ENCODE measurements around the gene PISD.
"Not testable (repeated sequence)": the region's sequence is repeated elsewhere in the genome, so short reads cannot be mapped to it uniquely, and the experiment has no call there.

Gene PISD

DNA sequence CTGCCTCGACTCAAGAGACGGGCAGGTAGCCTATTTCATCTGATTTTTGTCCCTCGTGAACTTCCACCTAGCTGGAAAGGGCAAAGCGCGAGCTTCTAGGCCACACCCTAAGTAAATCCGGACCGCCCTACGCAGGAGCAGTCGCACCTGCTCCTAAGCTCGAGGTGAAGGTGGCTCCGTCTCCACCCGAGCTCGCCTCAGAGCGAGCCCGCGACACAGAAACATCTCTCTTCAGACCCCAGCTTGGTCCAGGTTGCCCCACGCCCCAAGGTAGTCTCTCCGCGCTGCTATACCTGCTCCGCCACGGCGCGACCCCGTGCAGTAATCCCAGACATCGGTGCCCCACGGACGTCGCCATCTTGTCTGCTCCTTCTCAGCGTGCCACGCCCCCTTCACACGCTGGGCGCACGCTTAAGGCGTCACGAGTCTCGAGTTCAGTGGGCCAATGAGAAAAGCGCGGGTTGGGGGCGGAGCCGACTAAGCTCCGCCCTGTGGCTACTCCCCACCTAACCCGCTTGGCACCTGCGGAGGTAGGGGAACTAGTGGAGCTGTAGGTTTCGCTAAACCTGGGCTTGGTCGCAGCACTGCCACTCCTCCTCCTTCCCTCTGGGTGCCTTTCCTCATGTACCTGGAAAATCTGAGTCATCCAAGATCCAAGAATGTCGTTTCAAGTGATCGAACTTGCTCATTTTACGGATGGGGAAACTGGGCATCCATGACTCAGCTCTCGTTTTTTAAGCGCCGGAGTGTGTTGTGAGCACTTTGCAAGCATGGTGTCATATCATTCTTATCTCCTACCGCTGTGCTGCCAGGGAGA is at the start of gene PISD:
PISD (minus strand) TSS at position 365 of the 817 bp plus-strand sequence; CDS start at position 358, 7 bp downstream.
- no peaks in the 10 kb centered on the region for H3K27me3 ChIP-seq (replicated peaks; ENCODE audit: control insufficient read depth, insufficient read depth, low read length)
- H3K9ac ChIP-seq (ENCODE audit: low read length): peak within 1 kb of the TSS; percentile 87
- no peaks in the 10 kb centered on the region for H3K9me3 ChIP-seq (ENCODE audit: control insufficient read depth, low read length)
- peak; percentile 98 for DNase-seq (ENCODE audit: low read depth)
- peak within 1 kb of the TSS; percentile 96 for H3K4me3 ChIP-seq (ENCODE audit: low read length)
- peaks cover 16% of the 10 kb centered on the region for H3K4me1 ChIP-seq (ENCODE audit: control insufficient read depth, insufficient read depth, low read length)
- H3K36me3 ChIP-seq (ENCODE audit: control insufficient read depth, insufficient read depth, low read length, severe bottlenecking): no peaks in the 10 kb centered on the region

DNA sequence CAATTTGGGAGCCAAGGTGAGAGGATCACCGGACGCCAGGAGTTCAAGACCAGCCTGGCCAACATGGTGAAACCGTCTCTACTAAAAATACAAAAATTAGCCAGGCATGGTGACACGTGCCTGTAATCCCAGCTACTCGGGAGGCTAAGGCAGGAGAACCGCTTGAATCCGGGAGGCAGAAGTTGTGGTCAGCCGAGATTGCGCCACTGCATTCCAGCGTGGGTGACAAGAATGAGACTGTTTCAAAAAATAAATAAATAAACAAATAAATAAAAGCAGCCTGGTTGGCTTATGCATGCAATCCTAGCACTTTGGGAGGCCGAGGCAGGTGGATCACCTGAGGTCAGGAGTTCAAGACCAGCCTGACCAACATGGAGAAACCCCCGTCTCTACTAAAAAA is 49.2 kb upstream of the PISD start:
- not testable (repeated sequence) for H3K4me3 ChIP-seq (ENCODE audit: low read length); H3K27me3 ChIP-seq (replicated peaks; ENCODE audit: control insufficient read depth, insufficient read depth, low read length); H3K4me1 ChIP-seq (ENCODE audit: control insufficient read depth, insufficient read depth, low read length); H3K9ac ChIP-seq (ENCODE audit: low read length); H3K9me3 ChIP-seq (ENCODE audit: control insufficient read depth, low read length); DNase-seq (ENCODE audit: low read depth)
- H3K36me3 ChIP-seq (ENCODE audit: control insufficient read depth, insufficient read depth, low read length, severe bottlenecking): peaks cover 62% of the 10 kb centered on the region

DNA sequence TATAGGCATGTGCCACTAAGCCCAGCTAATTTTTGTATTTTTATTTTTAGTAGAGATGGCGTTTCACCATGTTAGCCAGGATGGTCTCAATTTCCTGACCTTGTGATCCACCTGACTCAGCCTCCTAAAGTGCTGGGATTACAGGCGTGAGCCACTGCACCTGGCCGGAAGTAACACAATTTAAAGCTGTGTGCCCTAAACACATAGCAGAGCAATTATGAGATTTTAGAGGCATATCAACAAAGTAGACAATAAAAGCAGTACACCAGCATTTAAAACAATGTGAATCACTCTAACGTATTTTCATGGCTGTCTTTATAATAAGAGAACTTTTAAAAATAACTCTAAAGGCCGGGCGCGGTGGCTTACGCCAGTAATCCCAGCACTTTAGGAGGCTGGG is 45.5 kb upstream of the PISD start:
- Histone ChIP-seq H3K27me3 (replicated peaks; ENCODE audit: control insufficient read depth, insufficient read depth, low read length) (no peaks in the 10 kb centered on the region), H3K9ac (ENCODE audit: low read length) (no peak overlapping the region), H3K4me1 (ENCODE audit: control insufficient read depth, insufficient read depth, low read length) (no peaks in the 10 kb centered on the region), H3K4me3 (ENCODE audit: low read length) (no peak overlapping the region), H3K36me3 (ENCODE audit: control insufficient read depth, insufficient read depth, low read length, severe bottlenecking) (peaks cover 47% of the 10 kb centered on the region), H3K9me3 (ENCODE audit: control insufficient read depth, low read length) (no peaks in the 10 kb centered on the region)
- DNase-seq (ENCODE audit: low read depth): no peak

DNA sequence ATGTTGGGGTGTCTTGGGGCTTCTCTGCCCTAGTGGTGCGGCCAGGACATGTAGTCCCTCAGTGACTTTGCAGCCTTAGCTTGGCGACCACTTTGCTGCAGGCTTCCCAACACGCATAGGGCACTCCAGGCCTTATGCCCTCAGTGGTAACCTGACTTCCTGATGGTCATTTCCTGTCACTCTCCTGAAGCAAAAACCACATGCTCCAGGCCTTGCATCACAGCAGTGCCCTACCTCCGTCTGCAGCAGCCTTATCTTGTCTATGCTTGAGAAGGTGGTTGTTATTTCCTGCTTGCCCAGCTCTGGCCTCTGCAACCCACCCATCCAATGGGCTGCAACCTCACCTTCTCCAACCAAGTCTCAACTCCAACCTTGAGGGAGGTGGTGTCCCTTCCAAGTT is 33.4 kb upstream of the PISD start:
- Histone ChIP-seq H3K4me1 (ENCODE audit: control insufficient read depth, insufficient read depth, low read length) (no peaks in the 10 kb centered on the region), H3K27me3 (replicated peaks; ENCODE audit: control insufficient read depth, insufficient read depth, low read length) (no peaks in the 10 kb centered on the region), H3K9ac (ENCODE audit: low read length) (no peak overlapping the region), H3K9me3 (ENCODE audit: control insufficient read depth, low read length) (no peaks in the 10 kb centered on the region), H3K4me3 (ENCODE audit: low read length) (no peak overlapping the region), H3K36me3 (ENCODE audit: control insufficient read depth, insufficient read depth, low read length, severe bottlenecking) (peaks cover 55% of the 10 kb centered on the region)
- DNase-seq (ENCODE audit: low read depth): no peak

DNA sequence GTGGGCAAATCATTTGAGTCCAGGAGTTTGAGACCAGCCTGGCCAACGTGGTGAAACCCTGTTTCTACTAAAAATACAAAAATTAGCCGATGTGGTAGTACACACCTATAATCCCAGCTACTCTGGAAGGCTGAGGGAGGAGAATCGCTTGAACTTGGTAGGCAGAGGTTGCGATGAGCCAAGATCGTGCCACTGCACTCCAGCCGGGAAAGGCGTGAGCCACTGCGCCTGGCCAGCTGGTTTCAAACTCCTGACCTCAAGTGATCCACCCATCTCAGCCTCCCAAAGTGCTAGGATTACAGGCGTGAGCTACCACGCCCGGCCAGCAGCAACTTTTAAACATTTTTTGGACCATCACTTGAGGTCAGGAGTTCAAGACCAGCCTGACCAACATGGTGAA is 32.0 kb upstream of the PISD start:
- H3K4me3 ChIP-seq (ENCODE audit: low read length); DNase-seq (ENCODE audit: low read depth); H3K9me3 ChIP-seq (ENCODE audit: control insufficient read depth, low read length); H3K4me1 ChIP-seq (ENCODE audit: control insufficient read depth, insufficient read depth, low read length); H3K27me3 ChIP-seq (replicated peaks; ENCODE audit: control insufficient read depth, insufficient read depth, low read length); H3K9ac ChIP-seq (ENCODE audit: low read length): not testable (repeated sequence)
- peaks cover 48% of the 10 kb centered on the region for H3K36me3 ChIP-seq (ENCODE audit: control insufficient read depth, insufficient read depth, low read length, severe bottlenecking)

DNA sequence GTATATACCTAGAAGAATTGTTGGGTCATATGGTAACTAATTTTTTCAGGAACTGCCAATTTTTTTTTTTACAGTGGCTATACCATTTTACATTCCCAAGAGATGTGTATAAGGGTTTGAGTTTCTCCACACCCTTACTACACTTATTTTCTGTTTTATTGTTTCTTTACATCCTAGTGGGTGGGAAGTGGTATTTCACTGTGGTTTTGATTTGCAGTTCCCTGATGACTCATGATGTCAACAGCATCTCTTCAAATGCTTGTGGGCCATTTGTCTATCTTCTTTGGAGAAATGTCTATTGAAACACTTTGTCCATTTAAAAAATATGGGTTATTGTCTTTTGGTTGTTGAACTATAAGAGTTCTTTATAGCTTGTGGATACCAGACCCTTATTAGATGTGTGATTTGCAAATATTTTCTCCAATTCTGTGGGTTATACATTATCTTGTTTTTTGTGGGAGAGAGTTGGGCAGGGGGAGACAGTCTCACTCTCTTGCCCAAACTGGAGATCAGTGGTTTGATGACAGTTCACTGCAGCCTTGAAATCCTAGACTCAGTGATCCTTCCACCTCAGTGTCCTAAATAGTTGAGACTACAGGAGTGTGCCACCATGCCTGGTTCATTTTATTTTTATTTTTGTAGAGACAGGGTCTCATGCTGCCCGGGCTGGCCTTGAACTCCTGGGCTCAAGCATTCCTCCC is 30.3 kb upstream of the PISD start:
- H3K4me3 ChIP-seq (ENCODE audit: low read length): no peak overlapping the region
- no peaks in the 10 kb centered on the region for H3K4me1 ChIP-seq (ENCODE audit: control insufficient read depth, insufficient read depth, low read length)
- peak; percentile 26 for DNase-seq (ENCODE audit: low read depth)
- no peaks in the 10 kb centered on the region for H3K27me3 ChIP-seq (replicated peaks; ENCODE audit: control insufficient read depth, insufficient read depth, low read length)
- no peaks in the 10 kb centered on the region for H3K9me3 ChIP-seq (ENCODE audit: control insufficient read depth, low read length)
- H3K36me3 ChIP-seq (ENCODE audit: control insufficient read depth, insufficient read depth, low read length, severe bottlenecking): peaks cover 54% of the 10 kb centered on the region
- H3K9ac ChIP-seq (ENCODE audit: low read length): no peak overlapping the region

DNA sequence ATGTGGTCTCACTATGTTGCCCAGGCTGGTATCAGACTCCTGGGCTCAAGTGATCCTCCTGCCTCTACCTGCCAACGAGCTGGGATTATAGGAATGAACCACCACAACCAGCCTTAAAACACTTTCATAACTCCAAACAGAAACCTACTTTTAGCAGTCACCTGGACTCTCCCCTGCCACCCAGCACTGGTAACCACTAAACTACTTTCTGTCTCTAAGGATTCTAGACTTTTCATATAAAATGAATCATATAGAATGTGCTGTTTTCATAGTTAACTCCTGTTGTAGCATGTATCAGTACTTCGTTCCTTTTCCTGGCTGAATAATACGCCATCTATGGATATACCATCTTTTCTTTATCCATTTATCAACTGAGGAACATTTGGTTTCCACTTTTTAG is 29.4 kb upstream of the PISD start:
- H3K36me3 ChIP-seq (ENCODE audit: control insufficient read depth, insufficient read depth, low read length, severe bottlenecking): peaks cover 52% of the 10 kb centered on the region
- no peak overlapping the region for H3K9ac ChIP-seq (ENCODE audit: low read length)
- H3K4me3 ChIP-seq (ENCODE audit: low read length): no peak overlapping the region
- no peaks in the 10 kb centered on the region for H3K27me3 ChIP-seq (replicated peaks; ENCODE audit: control insufficient read depth, insufficient read depth, low read length)
- DNase-seq (ENCODE audit: low read depth): no peak
- no peaks in the 10 kb centered on the region for H3K9me3 ChIP-seq (ENCODE audit: control insufficient read depth, low read length)
- H3K4me1 ChIP-seq (ENCODE audit: control insufficient read depth, insufficient read depth, low read length): no peaks in the 10 kb centered on the region

DNA sequence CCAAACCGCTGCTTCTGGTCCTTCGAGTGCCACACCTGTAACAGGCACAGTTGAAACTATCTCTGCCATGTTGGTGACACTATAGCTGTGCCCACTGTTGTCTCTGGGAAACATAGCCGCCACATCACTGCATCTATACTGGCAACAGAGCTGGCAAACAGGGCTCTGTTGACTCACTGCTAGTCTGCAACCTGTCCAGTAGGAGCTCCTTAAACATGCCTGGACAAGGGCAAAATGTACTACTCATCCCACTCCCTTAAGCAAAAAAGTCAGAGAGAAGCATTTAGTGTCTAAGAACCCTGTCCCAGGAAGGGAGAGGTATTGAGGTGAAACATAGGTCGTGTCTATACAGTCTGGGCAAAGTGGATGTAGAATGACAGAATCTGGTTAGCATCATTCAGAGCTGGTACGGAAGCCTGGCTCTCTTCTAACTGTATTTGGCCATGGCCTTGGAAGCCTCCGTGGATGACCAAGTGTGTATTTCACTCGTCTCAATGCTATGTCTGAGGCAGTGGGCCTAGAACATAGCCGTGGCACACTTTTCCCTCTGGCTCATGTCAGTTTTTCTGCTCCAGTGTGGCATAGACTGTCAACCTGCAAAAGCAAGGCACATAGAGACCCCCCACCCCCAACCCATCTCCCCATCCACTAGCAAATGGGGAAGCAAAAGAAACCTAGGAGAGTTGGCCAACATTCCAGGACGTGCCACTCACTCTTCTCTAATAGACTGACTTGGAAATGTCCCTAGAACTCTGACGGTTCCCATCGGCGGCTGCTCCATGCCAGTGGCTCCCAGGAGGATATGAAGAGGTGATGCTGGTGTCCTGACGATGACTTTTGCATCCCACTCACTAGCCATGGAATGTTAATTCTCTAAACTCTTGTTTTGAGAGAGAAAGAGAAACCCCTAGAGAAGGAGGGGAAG is 21.4 kb upstream of the PISD start:
- Histone ChIP-seq H3K9ac (ENCODE audit: low read length) (no peak overlapping the region), H3K4me3 (ENCODE audit: low read length) (no peak overlapping the region), H3K4me1 (ENCODE audit: control insufficient read depth, insufficient read depth, low read length) (peaks cover 31% of the 10 kb centered on the region), H3K36me3 (ENCODE audit: control insufficient read depth, insufficient read depth, low read length, severe bottlenecking) (peaks cover 41% of the 10 kb centered on the region), H3K9me3 (ENCODE audit: control insufficient read depth, low read length) (no peaks in the 10 kb centered on the region), H3K27me3 (replicated peaks; ENCODE audit: control insufficient read depth, insufficient read depth, low read length) (no peaks in the 10 kb centered on the region)
- DNase-seq (ENCODE audit: low read depth): no peak

DNA sequence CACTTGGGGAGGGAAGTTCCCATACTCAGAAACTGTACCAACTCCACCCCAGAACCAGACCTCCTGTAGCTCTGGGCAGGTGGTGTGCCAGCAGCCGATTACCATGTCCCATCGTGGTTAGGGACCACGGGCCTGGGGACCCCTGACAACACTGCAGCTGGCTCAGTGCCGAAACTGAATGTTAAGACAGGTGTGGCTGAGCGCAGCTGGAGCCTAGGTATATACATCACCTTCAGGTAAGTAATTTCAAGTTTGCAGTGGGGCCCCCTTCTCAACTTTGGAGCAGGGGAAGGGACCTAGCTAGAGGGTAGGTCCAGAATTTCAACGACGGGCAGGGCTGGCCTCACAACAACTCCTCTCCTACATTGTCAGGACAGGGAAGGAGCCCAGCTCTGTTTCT is 20.7 kb upstream of the PISD start:
- H3K9me3 ChIP-seq (ENCODE audit: control insufficient read depth, low read length): no peaks in the 10 kb centered on the region
- no peak overlapping the region for H3K9ac ChIP-seq (ENCODE audit: low read length)
- peaks cover 35% of the 10 kb centered on the region for H3K36me3 ChIP-seq (ENCODE audit: control insufficient read depth, insufficient read depth, low read length, severe bottlenecking)
- DNase-seq (ENCODE audit: low read depth): no peak
- H3K27me3 ChIP-seq (replicated peaks; ENCODE audit: control insufficient read depth, insufficient read depth, low read length): no peaks in the 10 kb centered on the region
- H3K4me3 ChIP-seq (ENCODE audit: low read length): no peak overlapping the region
- H3K4me1 ChIP-seq (ENCODE audit: control insufficient read depth, insufficient read depth, low read length): peaks cover 31% of the 10 kb centered on the region

DNA sequence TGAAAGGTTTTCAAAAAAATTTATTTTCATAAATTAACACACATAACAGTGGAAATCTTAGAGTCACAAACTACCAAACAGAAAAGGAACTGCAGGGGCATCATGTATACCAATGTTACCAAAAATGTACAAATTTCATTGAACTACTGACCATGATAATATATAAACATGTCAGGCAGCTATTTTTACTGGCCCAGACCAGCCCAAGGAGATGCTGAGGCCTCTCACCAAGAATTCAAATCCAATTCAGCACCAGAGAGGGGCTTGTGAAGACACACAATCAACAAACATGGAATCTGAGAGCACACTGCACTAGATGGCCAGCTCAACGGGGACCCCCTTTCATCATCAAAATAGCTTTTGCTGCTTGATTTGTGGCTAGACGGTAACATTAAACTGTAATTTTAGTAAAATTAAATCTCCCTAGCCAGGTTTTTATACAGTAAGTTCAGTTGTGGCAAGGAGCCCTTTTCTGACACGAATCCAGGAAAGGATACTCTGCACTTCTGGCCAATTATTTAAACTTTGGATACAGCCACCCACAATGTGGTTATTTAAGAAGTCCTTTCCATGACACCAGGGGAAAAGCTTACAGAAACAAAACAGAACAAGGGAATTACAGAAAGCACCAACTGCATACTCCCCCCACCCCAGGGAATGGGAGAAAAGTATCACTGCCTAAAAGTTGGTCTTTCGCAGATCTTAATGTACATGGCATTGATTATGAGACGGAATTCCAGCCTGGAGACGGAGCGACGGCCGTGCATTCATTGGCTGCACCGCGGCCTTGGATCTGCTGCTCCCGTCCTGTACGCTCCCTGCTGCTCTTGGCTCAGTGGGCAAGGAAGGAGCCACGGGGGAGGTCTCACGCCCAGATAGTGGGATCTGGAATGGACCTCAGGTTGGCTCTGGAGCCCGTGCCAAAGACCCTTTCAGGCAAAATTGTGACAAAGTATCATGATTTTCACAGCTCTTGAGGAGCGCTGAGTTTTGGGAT is 19.6 kb upstream of the PISD start:
- peak; percentile 51 for DNase-seq (ENCODE audit: low read depth)
- H3K9me3 ChIP-seq (ENCODE audit: control insufficient read depth, low read length): no peaks in the 10 kb centered on the region
- H3K27me3 ChIP-seq (replicated peaks; ENCODE audit: control insufficient read depth, insufficient read depth, low read length): no peaks in the 10 kb centered on the region
- H3K36me3 ChIP-seq (ENCODE audit: control insufficient read depth, insufficient read depth, low read length, severe bottlenecking): peaks cover 33% of the 10 kb centered on the region
- H3K4me1 ChIP-seq (ENCODE audit: control insufficient read depth, insufficient read depth, low read length): peaks cover 31% of the 10 kb centered on the region
- H3K4me3 ChIP-seq (ENCODE audit: low read length): peak overlapping the region; percentile 42
- H3K9ac ChIP-seq (ENCODE audit: low read length): peak overlapping the region; percentile 65

Data from adipocyte (in vitro differentiated cells).